Skeletal muscle tissue (tissue), 4 donors: ENCODE results near the gene NEDD4L. TPM values are rescaled to one million over a fixed set of nuclear protein-coding genes. Genes with fewer than 3 reads are reported as not detected.

Source experiments
- H3K27ac ChIP-seq: one replicate; pipeline ENCODE4 v1.7.0; 2013; ENCODE audit warnings: mild to moderate bottlenecking, low read depth, low read length, inconsistent platforms
- H3K27me3 ChIP-seq, 3 donors: one replicate each; pipeline ENCODE4 v1.7.0; 2013; ENCODE audit warnings: low read length in 3 of 3; ENCODE audit not compliant: control insufficient read depth in 3 of 3, insufficient read depth in 3 of 3
- H3K36me3 ChIP-seq, 3 donors: one replicate each; pipeline ENCODE4 v1.7.0; 2013; ENCODE audit warnings: low read length in 3 of 3; ENCODE audit not compliant: control insufficient read depth in 3 of 3, insufficient read depth in 3 of 3
- H3K4me1 ChIP-seq, 3 donors: one replicate each; pipeline ENCODE4 v1.7.0; 2013; ENCODE audit warnings: low read length in 3 of 3, mild to moderate bottlenecking in 3 of 3; ENCODE audit not compliant: control insufficient read depth in 3 of 3, insufficient read depth in 3 of 3
- H3K4me3 ChIP-seq, 3 donors: one replicate each; pipeline ENCODE4 v1.7.0; 2013; ENCODE audit warnings: low read length in 3 of 3
- H3K9ac ChIP-seq, 3 donors: one replicate each; pipeline ENCODE4 v1.7.0; 2013; ENCODE audit warnings: low read length in 3 of 3, mild to moderate bottlenecking in 3 of 3, moderate library complexity in 2 of 3, low read depth in 1 of 3
- H3K9me3 ChIP-seq, 3 donors: one replicate each; pipeline ENCODE4 v1.7.0; 2013; ENCODE audit warnings: low read length in 3 of 3; ENCODE audit not compliant: control insufficient read depth in 3 of 3
- total RNA-seq: library from RNA; depleted of rRNA; stranded (reverse); fragments of >200 nt; gene quantifications from one replicate; pipeline ENCODE4 v1.2.3, GENCODE V29; 2014
- donor health status: Osteomylitis.

The NEDD4L gene
- total RNA-seq, 1 donor from 2014 or later = 34.4 TPM

GRCh38 chr18:58349650-58350049 lies 305.6 kb downstream of the NEDD4L start:
- H3K9me3 ChIP-seq = no peaks in the 10 kb centered on the region
- no peaks in the 10 kb centered on the region for H3K27me3 ChIP-seq
- peaks cover 12 to 27% (median 20%) of the 10 kb centered on the region in 3 donors for H3K36me3 ChIP-seq
- no peak overlapping the region for H3K4me3 ChIP-seq
- no peak overlapping the region for H3K9ac ChIP-seq
- H3K27ac ChIP-seq = no peak overlapping the region
- peaks cover 0 to 1% (median 0%) of the 10 kb centered on the region in 3 donors for H3K4me1 ChIP-seq

- Histone ChIP-seq H3K27ac (no peak overlapping the region), H3K4me3 (no peak overlapping the region), H3K9me3 (no peaks in the 10 kb centered on the region), H3K27me3 (no peaks in the 10 kb centered on the region), H3K4me1 (no peaks in the 10 kb centered on the region), H3K9ac (no peak overlapping the region), H3K36me3 (peaks cover 15 to 27% (median 27%) of the 10 kb centered on the region in 3 donors)
These were observed 306.5 kb downstream of the NEDD4L start for GRCh38 chr18:58350526-58350925.

- H3K4me3 ChIP-seq = no peak overlapping the region
- H3K9me3 ChIP-seq = no peaks in the 10 kb centered on the region
- H3K36me3 ChIP-seq = peaks cover 17 to 27% (median 27%) of the 10 kb centered on the region in 3 donors
- H3K27ac ChIP-seq = no peak overlapping the region
- H3K27me3 ChIP-seq = no peaks in the 10 kb centered on the region
- H3K4me1 ChIP-seq = no peaks in the 10 kb centered on the region
- H3K9ac ChIP-seq = no peak overlapping the region
These were observed 307.8 kb downstream of the NEDD4L start for GRCh38 chr18:58351776-58352175.

GRCh38 chr18:58353581-58353980 lies 309.6 kb downstream of the NEDD4L start:
- Histone ChIP-seq H3K4me3 (no peak overlapping the region), H3K27ac (no peak overlapping the region), H3K36me3 (peaks cover 20 to 32% (median 32%) of the 10 kb centered on the region in 3 donors), H3K27me3 (no peaks in the 10 kb centered on the region), H3K4me1 (no peaks in the 10 kb centered on the region), H3K9me3 (no peaks in the 10 kb centered on the region), H3K9ac (no peak overlapping the region)

GRCh38 chr18:58354051-58354450 lies 310.0 kb downstream of the NEDD4L start:
- Histone ChIP-seq H3K4me1 (no peaks in the 10 kb centered on the region), H3K36me3 (peaks cover 20 to 32% (median 32%) of the 10 kb centered on the region in 3 donors), H3K27ac (no peak overlapping the region), H3K4me3 (no peak overlapping the region), H3K27me3 (no peaks in the 10 kb centered on the region), H3K9me3 (no peaks in the 10 kb centered on the region), H3K9ac (no peak overlapping the region)

- Histone ChIP-seq H3K9ac (no peak overlapping the region), H3K9me3 (no peaks in the 10 kb centered on the region), H3K27ac (no peak overlapping the region), H3K36me3 (peaks cover 12 to 32% (median 27%) of the 10 kb centered on the region in 3 donors), H3K4me3 (no peak overlapping the region), H3K27me3 (no peaks in the 10 kb centered on the region), H3K4me1 (no peaks in the 10 kb centered on the region)
These were observed 310.8 kb downstream of the NEDD4L start for GRCh38 chr18:58354791-58355190.

GRCh38 chr18:58355243-58355642 lies 311.2 kb downstream of the NEDD4L start:
- Histone ChIP-seq H3K9me3 (no peaks in the 10 kb centered on the region), H3K9ac (no peak overlapping the region), H3K27me3 (no peaks in the 10 kb centered on the region), H3K4me1 (no peaks in the 10 kb centered on the region), H3K27ac (no peak overlapping the region), H3K36me3 (peaks cover 11 to 32% (median 27%) of the 10 kb centered on the region in 3 donors), H3K4me3 (no peak overlapping the region)

GRCh38 chr18:58359218-58359617 lies 315.2 kb downstream of the NEDD4L start:
- Histone ChIP-seq H3K27me3 (no peaks in the 10 kb centered on the region), H3K4me3 (no peak overlapping the region), H3K36me3 (peaks cover 4 to 14% (median 8%) of the 10 kb centered on the region in 3 donors), H3K4me1 (peaks cover 0 to 4% (median 0%) of the 10 kb centered on the region in 3 donors), H3K9ac (no peak overlapping the region), H3K9me3 (no peaks in the 10 kb centered on the region), H3K27ac (no peak overlapping the region)

- no peak overlapping the region for H3K9ac ChIP-seq
These were observed 315.6 kb downstream of the NEDD4L start for GRCh38 chr18:58359620-58360019.

GRCh38 chr18:58360324-58360723 lies 316.3 kb downstream of the NEDD4L start:
- Histone ChIP-seq H3K4me1 (peaks cover 0 to 4% (median 0%) of the 10 kb centered on the region in 3 donors), H3K4me3 (no peak overlapping the region), H3K27ac (no peak overlapping the region), H3K36me3 (peaks cover 10 to 12% (median 11%) of the 10 kb centered on the region in 3 donors), H3K27me3 (no peaks in the 10 kb centered on the region), H3K9ac (no peak overlapping the region), H3K9me3 (no peaks in the 10 kb centered on the region)

More at GRCh38 chr18:58359620-58360019, 315.6 kb downstream of the NEDD4L start:
- Histone ChIP-seq H3K27ac (no peak overlapping the region), H3K36me3 (peaks cover 4 to 12% (median 8%) of the 10 kb centered on the region in 3 donors), H3K9me3 (no peaks in the 10 kb centered on the region), H3K27me3 (no peaks in the 10 kb centered on the region), H3K4me3 (no peak overlapping the region), H3K4me1 (peaks cover 0 to 4% (median 0%) of the 10 kb centered on the region in 3 donors)
